GM23338 (cell line): ENCODE measurements around the gene KCND2. TPM values are rescaled to one million over a fixed set of nuclear protein-coding genes. Genes with fewer than 3 reads are reported as not detected.
A peak's percentile ranks its signal among the peaks of the same experiment; 100 is the strongest.

Experiments used
- ATAC-seq: fragments of 200-7000 bp; cut with Tn5 transposase; 3 replicates; pipeline ENCODE4 v1.9.1; 2020
- DNase-seq: peaks from one replicate; pipeline ENCODE4 v3.0.0-alpha.2; 2015; ENCODE audit warnings: low spot score
- H2AFZ ChIP-seq: fragments of 200-600 bp; sonication (generic); 2 replicates; pipeline ENCODE4 v1.8.0; 2016; ENCODE audit warnings: antibody characterized with exemption, mild to moderate bottlenecking, moderate library complexity
- H3F3A ChIP-seq: fragments of 200-600 bp; sonication (generic); replicated peaks from 2 replicates; pipeline ENCODE4 v1.8.0; 2017; ENCODE audit warnings: antibody characterized with exemption, mixed run types, low read depth
- H3K27ac ChIP-seq: fragments of 200-600 bp; sonication (generic); 2 replicates; pipeline ENCODE4 v1.6.1; 2016; ENCODE audit warnings: low read depth
- H3K27me3 ChIP-seq: fragments of 200-600 bp; sonication (generic); 2 replicates; pipeline ENCODE4 v1.8.0; 2016; ENCODE audit warnings: mild to moderate bottlenecking, mixed run types, moderate library complexity; ENCODE audit not compliant: insufficient read depth
- H3K36me3 ChIP-seq: fragments of 200-600 bp; sonication (generic); 2 replicates; pipeline ENCODE4 v1.8.0; 2016; ENCODE audit warnings: mild to moderate bottlenecking; ENCODE audit not compliant: insufficient read depth
- H3K4me1 ChIP-seq: fragments of 200-600 bp; sonication (generic); 2 replicates; pipeline ENCODE4 v1.8.0; 2016; ENCODE audit warnings: mild to moderate bottlenecking, moderate library complexity; ENCODE audit not compliant: insufficient read depth
- H3K4me2 ChIP-seq: fragments of 200-600 bp; sonication (generic); 2 replicates; pipeline ENCODE4 v1.7.1; 2017; ENCODE audit warnings: mixed run types
- H3K4me3 ChIP-seq: fragments of 200-600 bp; sonication (generic); 2 replicates; pipeline ENCODE4 v1.6.1; 2016; ENCODE audit warnings: mixed run types
- H3K79me2 ChIP-seq: fragments of 200-600 bp; sonication (generic); replicated peaks from 2 replicates; pipeline ENCODE4 v1.8.0; 2017; ENCODE audit warnings: mild to moderate bottlenecking; ENCODE audit not compliant: insufficient read depth
- H3K9me2 ChIP-seq: fragments of 200-600 bp; sonication (generic); 2 replicates; pipeline ENCODE4 v1.8.0; 2017; ENCODE audit not compliant: insufficient read depth
- H4K20me1 ChIP-seq: fragments of 200-600 bp; sonication (generic); replicated peaks from 2 replicates; pipeline ENCODE4 v1.8.0; 2017; ENCODE audit warnings: mild to moderate bottlenecking; ENCODE audit not compliant: insufficient read depth
- H3K27ac Mint-ChIP-seq: 2 replicates; pipeline ENCODE4 v1.8.0; 2020; ENCODE audit warnings: inconsistent platforms, mild to moderate bottlenecking, moderate library complexity, mixed read lengths
- H3K27me3 Mint-ChIP-seq: 3 replicates; pipeline ENCODE4 v1.8.0; 2022; ENCODE audit warnings: low read depth, mild to moderate bottlenecking, moderate library complexity, mixed read lengths, inconsistent platforms; ENCODE audit not compliant: insufficient read depth, poor library complexity
- H3K36me3 Mint-ChIP-seq: 3 replicates; pipeline ENCODE4 v1.8.0; 2021; ENCODE audit warnings: low read depth, mild to moderate bottlenecking, inconsistent platforms, moderate library complexity, mixed read lengths
- H3K4me1 Mint-ChIP-seq: 3 replicates; pipeline ENCODE4 v1.8.0; 2020; ENCODE audit warnings: mild to moderate bottlenecking, inconsistent platforms, mixed read lengths
- H3K4me3 Mint-ChIP-seq: 3 replicates; pipeline ENCODE4 v1.8.0; 2021; ENCODE audit warnings: moderate library complexity, mild to moderate bottlenecking, inconsistent platforms, mixed read lengths
- H3K9me3 Mint-ChIP-seq: 3 replicates; pipeline ENCODE4 v1.8.0; 2020; ENCODE audit warnings: moderate library complexity, mild to moderate bottlenecking, inconsistent platforms, mixed read lengths
- NANOG ChIP-seq: IDR thresholded peaks from 2 replicates; pipeline ENCODE4 v1.6.1; 2016; ENCODE audit warnings: antibody characterized with exemption, borderline replicate concordance
- polyA plus RNA-seq: library from polyadenylated mRNA; unstranded; fragments of >200 nt; fragmentation: Nextera tagmentation; extraction: Ambion mirVana; gene quantifications from 2 replicates; pipeline ENCODE4 v1.2.1, GENCODE V29; 2016
- total RNA-seq: library from RNA; depleted of rRNA; stranded (reverse); fragments of >200 nt; shearing (Covaris generic); gene quantifications from 2 replicates; pipeline ENCODE4 v1.2.3, GENCODE V29; 2014
- TF ChIP-seq, protein P1 (sequence below): fragments of 250-450 bp; sonication (Bioruptor Pico); IDR thresholded peaks from 2 replicates; pipeline ENCODE4 v1.5.0; 2020; ENCODE audit warnings: mild to moderate bottlenecking, moderate library complexity

KCND2 gene
- total and polyA plus RNA-seq, 2 experiments from 2014 or later = 7.1 to 15.6 TPM

DNA sequence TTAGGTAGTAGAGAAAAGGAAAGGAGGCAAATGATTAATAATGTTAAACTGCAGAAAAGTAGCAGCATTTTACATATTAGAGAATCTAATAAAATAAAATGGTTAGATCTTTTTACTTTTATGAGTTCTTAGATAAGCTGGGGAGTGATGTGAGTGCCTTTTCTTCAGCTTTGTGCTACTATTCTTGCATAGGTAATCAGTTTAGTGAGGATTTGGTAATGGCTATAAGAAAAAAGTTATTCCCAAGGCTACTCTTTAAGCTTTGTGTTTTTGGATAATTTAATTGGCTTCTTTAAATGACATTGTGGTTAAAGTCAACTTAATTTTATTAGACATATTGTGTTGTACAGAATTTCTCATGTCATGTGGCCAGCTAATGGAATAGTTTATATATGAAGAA, 3.7 kb downstream of the KCND2 start:
- ATAC-seq = no peak
- H3K4me1 ChIP-seq = peaks cover 31% of the 10 kb centered on the region
- H3K27ac ChIP-seq = no peak overlapping the region
- H3K36me3 Mint-ChIP-seq = peaks cover 22% of the 10 kb centered on the region
- peaks cover 55% of the 10 kb centered on the region for H3K79me2 ChIP-seq
- no peak for DNase-seq
- no peaks in the 10 kb centered on the region for H3K9me2 ChIP-seq
- H3K9me3 Mint-ChIP-seq = no peaks in the 10 kb centered on the region; the same call in 2 of the 3 replicates
- H3K4me3 Mint-ChIP-seq = peak overlapping the region; percentile 55
- H3K36me3 ChIP-seq = no peaks in the 10 kb centered on the region
- H3K4me2 ChIP-seq = peak overlapping the region; percentile 56
- peaks cover 22% of the 10 kb centered on the region for H3K27me3 Mint-ChIP-seq
- H3K4me1 Mint-ChIP-seq = peaks cover 45% of the 10 kb centered on the region
- TF ChIP-seq, protein P1, sequence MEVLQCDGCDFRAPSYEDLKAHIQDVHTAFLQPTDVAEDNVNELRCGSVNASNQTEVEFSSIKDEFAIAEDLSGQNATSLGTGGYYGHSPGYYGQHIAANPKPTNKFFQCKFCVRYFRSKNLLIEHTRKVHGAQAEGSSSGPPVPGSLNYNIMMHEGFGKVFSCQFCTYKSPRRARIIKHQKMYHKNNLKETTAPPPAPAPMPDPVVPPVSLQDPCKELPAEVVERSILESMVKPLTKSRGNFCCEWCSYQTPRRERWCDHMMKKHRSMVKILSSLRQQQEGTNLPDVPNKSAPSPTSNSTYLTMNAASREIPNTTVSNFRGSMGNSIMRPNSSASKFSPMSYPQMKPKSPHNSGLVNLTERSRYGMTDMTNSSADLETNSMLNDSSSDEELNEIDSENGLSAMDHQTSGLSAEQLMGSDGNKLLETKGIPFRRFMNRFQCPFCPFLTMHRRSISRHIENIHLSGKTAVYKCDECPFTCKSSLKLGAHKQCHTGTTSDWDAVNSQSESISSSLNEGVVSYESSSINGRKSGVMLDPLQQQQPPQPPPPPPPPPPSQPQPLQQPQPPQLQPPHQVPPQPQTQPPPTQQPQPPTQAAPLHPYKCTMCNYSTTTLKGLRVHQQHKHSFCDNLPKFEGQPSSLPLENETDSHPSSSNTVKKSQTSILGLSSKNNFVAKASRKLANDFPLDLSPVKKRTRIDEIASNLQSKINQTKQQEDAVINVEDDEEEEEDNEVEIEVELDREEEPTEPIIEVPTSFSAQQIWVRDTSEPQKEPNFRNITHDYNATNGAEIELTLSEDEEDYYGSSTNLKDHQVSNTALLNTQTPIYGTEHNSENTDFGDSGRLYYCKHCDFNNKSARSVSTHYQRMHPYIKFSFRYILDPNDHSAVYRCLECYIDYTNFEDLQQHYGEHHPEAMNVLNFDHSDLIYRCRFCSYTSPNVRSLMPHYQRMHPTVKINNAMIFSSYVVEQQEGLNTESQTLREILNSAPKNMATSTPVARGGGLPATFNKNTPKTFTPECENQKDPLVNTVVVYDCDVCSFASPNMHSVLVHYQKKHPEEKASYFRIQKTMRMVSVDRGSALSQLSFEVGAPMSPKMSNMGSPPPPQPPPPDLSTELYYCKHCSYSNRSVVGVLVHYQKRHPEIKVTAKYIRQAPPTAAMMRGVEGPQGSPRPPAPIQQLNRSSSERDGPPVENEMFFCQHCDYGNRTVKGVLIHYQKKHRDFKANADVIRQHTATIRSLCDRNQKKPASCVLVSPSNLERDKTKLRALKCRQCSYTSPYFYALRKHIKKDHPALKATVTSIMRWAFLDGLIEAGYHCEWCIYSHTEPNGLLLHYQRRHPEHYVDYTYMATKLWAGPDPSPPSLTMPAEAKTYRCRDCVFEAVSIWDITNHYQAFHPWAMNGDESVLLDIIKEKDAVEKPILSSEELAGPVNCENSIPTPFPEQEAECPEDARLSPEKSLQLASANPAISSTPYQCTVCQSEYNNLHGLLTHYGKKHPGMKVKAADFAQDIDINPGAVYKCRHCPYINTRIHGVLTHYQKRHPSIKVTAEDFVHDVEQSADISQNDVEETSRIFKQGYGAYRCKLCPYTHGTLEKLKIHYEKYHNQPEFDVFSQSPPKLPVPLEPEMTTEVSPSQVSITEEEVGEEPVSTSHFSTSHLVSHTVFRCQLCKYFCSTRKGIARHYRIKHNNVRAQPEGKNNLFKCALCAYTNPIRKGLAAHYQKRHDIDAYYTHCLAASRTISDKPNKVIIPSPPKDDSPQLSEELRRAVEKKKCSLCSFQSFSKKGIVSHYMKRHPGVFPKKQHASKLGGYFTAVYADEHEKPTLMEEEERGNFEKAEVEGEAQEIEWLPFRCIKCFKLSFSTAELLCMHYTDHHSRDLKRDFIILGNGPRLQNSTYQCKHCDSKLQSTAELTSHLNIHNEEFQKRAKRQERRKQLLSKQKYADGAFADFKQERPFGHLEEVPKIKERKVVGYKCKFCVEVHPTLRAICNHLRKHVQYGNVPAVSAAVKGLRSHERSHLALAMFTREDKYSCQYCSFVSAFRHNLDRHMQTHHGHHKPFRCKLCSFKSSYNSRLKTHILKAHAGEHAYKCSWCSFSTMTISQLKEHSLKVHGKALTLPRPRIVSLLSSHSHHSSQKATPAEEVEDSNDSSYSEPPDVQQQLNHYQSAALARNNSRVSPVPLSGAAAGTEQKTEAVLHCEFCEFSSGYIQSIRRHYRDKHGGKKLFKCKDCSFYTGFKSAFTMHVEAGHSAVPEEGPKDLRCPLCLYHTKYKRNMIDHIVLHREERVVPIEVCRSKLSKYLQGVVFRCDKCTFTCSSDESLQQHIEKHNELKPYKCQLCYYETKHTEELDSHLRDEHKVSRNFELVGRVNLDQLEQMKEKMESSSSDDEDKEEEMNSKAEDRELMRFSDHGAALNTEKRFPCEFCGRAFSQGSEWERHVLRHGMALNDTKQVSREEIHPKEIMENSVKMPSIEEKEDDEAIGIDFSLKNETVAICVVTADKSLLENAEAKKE (CRISPR knock-in tag) = no peak
- TF ChIP-seq NANOG = no peak
- H4K20me1 ChIP-seq = no peaks in the 10 kb centered on the region
- H3K4me3 ChIP-seq = peak overlapping the region; percentile 18
- peaks cover 7% of the 10 kb centered on the region; the same call in 1 of the 2 replicates for H3K27me3 ChIP-seq
- peak overlapping the region; percentile 80; the same call in 1 of the 2 replicates for H3K27ac Mint-ChIP-seq
- H3F3A ChIP-seq = no peaks in the 10 kb centered on the region; the same call in 1 of the 2 replicates
- H2AFZ ChIP-seq = no peak overlapping the region

DNA sequence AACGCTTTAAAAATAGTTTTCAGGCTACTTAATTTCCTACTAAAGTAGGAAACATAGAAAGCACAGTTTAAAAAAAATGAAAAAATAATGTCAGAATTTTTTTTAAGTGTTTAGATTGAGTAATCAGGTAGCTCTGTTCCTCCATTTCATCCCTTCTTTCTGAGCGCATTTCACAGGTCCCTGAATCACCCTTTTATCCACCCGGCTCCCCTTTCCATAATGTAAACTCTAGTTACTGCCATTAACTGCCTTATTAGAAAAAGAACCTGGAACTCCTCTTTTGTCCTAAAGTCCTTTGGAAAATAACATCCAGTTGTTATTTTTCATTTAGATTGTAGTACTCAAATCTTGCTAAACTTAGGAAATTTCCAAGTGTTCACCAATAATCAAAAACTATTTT, 5.8 kb downstream of the KCND2 start:
- Histone ChIP-seq H3K27ac (no peak overlapping the region), H2AFZ (no peak overlapping the region), H3K4me3 (no peak overlapping the region), H4K20me1 (no peaks in the 10 kb centered on the region), H3K9me2 (no peaks in the 10 kb centered on the region), H3K27me3 (peaks cover 7% of the 10 kb centered on the region; the same call in 1 of the 2 replicates), H3K36me3 (no peaks in the 10 kb centered on the region), H3F3A (no peaks in the 10 kb centered on the region; the same call in 1 of the 2 replicates), H3K4me1 (peaks cover 31% of the 10 kb centered on the region), H3K4me2 (peak overlapping the region; percentile 40), H3K79me2 (peaks cover 63% of the 10 kb centered on the region)
- TF ChIP-seq, protein P1 (CRISPR knock-in tag) = no peak
- Mint-ChIP-seq H3K27ac (peak overlapping the region; percentile 43; the same call in 1 of the 2 replicates), H3K27me3 (peaks cover 14% of the 10 kb centered on the region), H3K4me3 (peak overlapping the region; percentile 41), H3K4me1 (peaks cover 40% of the 10 kb centered on the region), H3K36me3 (peaks cover 22% of the 10 kb centered on the region), H3K9me3 (no peaks in the 10 kb centered on the region)
- ATAC-seq (no peak), DNase-seq (no peak)
